GM12878 (cell line): ENCODE data around the gene NUP205. TPM values are rescaled to one million over a fixed set of nuclear protein-coding genes. Genes with fewer than 3 reads are reported as not detected.

Source experiments
- CBFB ChIP-seq: IDR thresholded peaks from 2 replicates; pipeline ENCODE4 v1.6.1; 2016; ENCODE audit warnings: antibody characterized with exemption, low read depth
- CREB1 ChIP-seq: IDR thresholded peaks from 2 replicates; pipeline ENCODE4 v1.6.1; 2012; ENCODE audit warnings: low read depth, mild to moderate bottlenecking, inconsistent platforms
- DPF2 ChIP-seq: fragments of 450-650 bp; IDR thresholded peaks from 2 replicates; pipeline ENCODE4 v1.6.1; 2017; ENCODE audit warnings: mild to moderate bottlenecking
- EP300 ChIP-seq, 2 experiments: fragments of 150-350 bp in 1 of 2; IDR thresholded peaks; 2 replicates each; pipeline ENCODE4 v1.6.1; 2011 to 2012; ENCODE audit warnings: low read depth in 2 of 2, low read length in 2 of 2, borderline replicate concordance in 1 of 2, improper control_type of control experiment in 1 of 2, inconsistent platforms in 1 of 2; ENCODE audit not compliant: control insufficient read depth in 1 of 2
- KDM1A ChIP-seq: fragments of 200-600 bp; sonication (generic); IDR thresholded peaks from 2 replicates; pipeline ENCODE4 v1.6.1; 2016; ENCODE audit warnings: borderline replicate concordance
- MAX ChIP-seq: IDR thresholded peaks from 2 replicates; pipeline ENCODE4 v1.6.1; 2012; ENCODE audit warnings: low read depth, low read length, improper control_type of control experiment
- MEF2A ChIP-seq: IDR thresholded peaks from 2 replicates; pipeline ENCODE4 v1.6.1; 2011; ENCODE audit warnings: low read depth, mild to moderate bottlenecking, low read length, moderate library complexity; ENCODE audit not compliant: insufficient read depth
- MEF2B ChIP-seq: fragments of 450-650 bp; IDR thresholded peaks from 2 replicates; pipeline ENCODE4 v1.6.1; 2018; ENCODE audit warnings: mild to moderate bottlenecking, moderate library complexity; ENCODE audit not compliant: partially characterized antibody, poor library complexity, severe bottlenecking
- MTA2 ChIP-seq: fragments of 450-650 bp; IDR thresholded peaks from 2 replicates; pipeline ENCODE4 v1.6.1; 2016; ENCODE audit warnings: low read depth, mild to moderate bottlenecking, moderate library complexity
- NR2C1 ChIP-seq: fragments of 450-650 bp; IDR thresholded peaks from 2 replicates; pipeline ENCODE4 v1.6.1; 2017; ENCODE audit warnings: antibody characterized with exemption, mild to moderate bottlenecking, moderate library complexity
- PML ChIP-seq: IDR thresholded peaks from 2 replicates; pipeline ENCODE4 v1.6.1; 2012; ENCODE audit warnings: low read length, inconsistent platforms
- RUNX3 ChIP-seq: IDR thresholded peaks from 2 replicates; pipeline ENCODE4 v1.6.1; 2012; ENCODE audit warnings: low read length, inconsistent platforms
- SIN3A ChIP-seq: IDR thresholded peaks from 2 replicates; pipeline ENCODE4 v1.6.1; 2012; ENCODE audit warnings: low read depth, low read length, improper control_type of control experiment
- SUPT20H ChIP-seq: IDR thresholded peaks from 2 replicates; pipeline ENCODE4 v1.6.1; 2011; ENCODE audit warnings: low read depth, mild to moderate bottlenecking, low read length, moderate library complexity, borderline replicate concordance; ENCODE audit not compliant: control insufficient read depth
- TCF12 ChIP-seq: IDR thresholded peaks from 2 replicates; pipeline ENCODE4 v1.6.1; 2011; ENCODE audit warnings: low read depth, mild to moderate bottlenecking, low read length
- polyA plus RNA-seq, 11 experiments: library from polyadenylated mRNA; depleted of rRNA in 4 of 11; unstranded in 6 of 11; stranded (reverse) in 5 of 11; fragments of >200 nt; fragmentation: Nextera tagmentation in 4 of 11; fragmentation: Illumina TruSeq in 1 of 11; extraction: Ambion mirVana in 4 of 11; extraction: Trizol in 1 of 11; gene quantifications; 1 replicate in 1 of 11; 2 replicates in 10 of 11; pipeline versions ENCODE4 v1.2.1 to v1.2.3, GENCODE V29; 2011 to 2016; ENCODE audit warnings: inconsistent platforms in 2 of 11, missing spikeins in 2 of 11, low read depth in 1 of 11
- total RNA-seq, 4 experiments: library from RNA; depleted of rRNA in 3 of 4; stranded (reverse); fragments of >200 nt in 3 of 4; fragmentation: Illumina TruSeq in 1 of 4; extraction: Trizol in 1 of 4; gene quantifications; 2 replicates each; pipeline versions ENCODE4 v1.2.1 to v1.2.3, GENCODE V29; 2013 to 2021
- TF ChIP-seq, protein P1 (sequence below): fragments of 450-650 bp; formaldehyde crosslinking; IDR thresholded peaks from 2 replicates; pipeline ENCODE4 v1.5.0; 2022; ENCODE audit warnings: mild to moderate bottlenecking, missing genetic modification characterization
- TF ChIP-seq, protein P2 (sequence below): IDR thresholded peaks from 2 replicates; pipeline ENCODE4 v1.6.1; 2012; ENCODE audit warnings: low read depth, low read length, improper control_type of control experiment
- TF ChIP-seq, protein P3 (sequence below): fragments of 150-350 bp; IDR thresholded peaks from 2 replicates; pipeline ENCODE4 v1.6.1; 2016; ENCODE audit warnings: low read depth, low read length

The NUP205 gene
- total and polyA plus RNA-seq, 10 of the 15 experiments (the other 5 are each of a cell fraction or from before 2014, with no cell fraction given): 41.4 to 110 (median 85.9) TPM

DNA sequence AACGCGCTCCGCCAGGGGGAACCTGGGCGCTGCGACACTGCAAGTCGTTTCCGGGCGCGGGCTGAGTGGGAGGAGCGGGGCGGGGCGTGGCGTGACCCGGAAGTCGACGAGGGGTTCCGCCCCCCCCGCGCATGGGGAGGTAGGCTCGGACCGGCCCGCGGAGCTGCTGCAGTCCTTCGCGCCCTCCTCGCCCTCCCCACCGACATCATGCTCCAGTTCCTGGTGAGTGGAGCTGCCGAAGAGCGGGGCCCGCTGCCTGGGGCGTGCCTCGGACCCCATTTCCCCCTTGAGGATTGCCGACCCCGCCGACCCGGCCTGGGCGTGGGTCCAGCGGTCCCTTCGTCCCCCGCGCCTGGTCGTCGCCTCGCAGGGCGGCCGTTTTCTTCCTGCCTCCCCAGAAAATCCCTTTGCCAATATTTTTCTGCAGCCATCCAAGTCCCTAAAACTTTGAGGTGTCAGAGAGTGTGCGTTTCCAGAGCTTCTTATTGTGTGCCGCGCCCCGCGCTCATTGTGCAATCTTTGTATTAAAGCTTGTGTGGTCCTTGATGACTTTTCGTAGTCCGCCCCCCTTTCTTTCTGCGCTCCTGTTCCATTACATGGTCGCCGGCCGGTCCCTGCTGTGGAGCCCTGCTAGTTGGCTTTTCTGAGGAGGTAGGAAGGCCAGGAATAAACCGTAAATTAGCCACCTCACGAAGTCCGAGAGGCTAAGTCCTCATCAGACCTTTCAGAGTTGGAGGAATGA, 104.8 kb downstream of the NUP205 start, which contains the start of gene STMP1 (continued):
- TF ChIP-seq, protein P1, sequence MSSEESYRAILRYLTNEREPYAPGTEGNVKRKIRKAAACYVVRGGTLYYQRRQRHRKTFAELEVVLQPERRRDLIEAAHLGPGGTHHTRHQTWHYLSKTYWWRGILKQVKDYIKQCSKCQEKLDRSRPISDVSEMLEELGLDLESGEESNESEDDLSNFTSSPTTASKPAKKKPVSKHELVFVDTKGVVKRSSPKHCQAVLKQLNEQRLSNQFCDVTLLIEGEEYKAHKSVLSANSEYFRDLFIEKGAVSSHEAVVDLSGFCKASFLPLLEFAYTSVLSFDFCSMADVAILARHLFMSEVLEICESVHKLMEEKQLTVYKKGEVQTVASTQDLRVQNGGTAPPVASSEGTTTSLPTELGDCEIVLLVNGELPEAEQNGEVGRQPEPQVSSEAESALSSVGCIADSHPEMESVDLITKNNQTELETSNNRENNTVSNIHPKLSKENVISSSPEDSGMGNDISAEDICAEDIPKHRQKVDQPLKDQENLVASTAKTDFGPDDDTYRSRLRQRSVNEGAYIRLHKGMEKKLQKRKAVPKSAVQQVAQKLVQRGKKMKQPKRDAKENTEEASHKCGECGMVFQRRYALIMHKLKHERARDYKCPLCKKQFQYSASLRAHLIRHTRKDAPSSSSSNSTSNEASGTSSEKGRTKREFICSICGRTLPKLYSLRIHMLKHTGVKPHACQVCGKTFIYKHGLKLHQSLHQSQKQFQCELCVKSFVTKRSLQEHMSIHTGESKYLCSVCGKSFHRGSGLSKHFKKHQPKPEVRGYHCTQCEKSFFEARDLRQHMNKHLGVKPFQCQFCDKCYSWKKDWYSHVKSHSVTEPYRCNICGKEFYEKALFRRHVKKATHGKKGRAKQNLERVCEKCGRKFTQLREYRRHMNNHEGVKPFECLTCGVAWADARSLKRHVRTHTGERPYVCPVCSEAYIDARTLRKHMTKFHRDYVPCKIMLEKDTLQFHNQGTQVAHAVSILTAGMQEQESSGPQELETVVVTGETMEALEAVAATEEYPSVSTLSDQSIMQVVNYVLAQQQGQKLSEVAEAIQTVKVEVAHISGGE (CRISPR knock-in tag): peak; percentile 85
- TF ChIP-seq MEF2A: 0 out of 2 replicates have a peak, but pooled peaks have one; percentile 19
- TF ChIP-seq PML: peak; percentile 84
- TF ChIP-seq, protein P2, sequence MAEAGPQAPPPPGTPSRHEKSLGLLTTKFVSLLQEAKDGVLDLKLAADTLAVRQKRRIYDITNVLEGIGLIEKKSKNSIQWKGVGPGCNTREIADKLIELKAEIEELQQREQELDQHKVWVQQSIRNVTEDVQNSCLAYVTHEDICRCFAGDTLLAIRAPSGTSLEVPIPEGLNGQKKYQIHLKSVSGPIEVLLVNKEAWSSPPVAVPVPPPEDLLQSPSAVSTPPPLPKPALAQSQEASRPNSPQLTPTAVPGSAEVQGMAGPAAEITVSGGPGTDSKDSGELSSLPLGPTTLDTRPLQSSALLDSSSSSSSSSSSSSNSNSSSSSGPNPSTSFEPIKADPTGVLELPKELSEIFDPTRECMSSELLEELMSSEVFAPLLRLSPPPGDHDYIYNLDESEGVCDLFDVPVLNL: peak; percentile 52; the same call in 1 of the 2 replicates
- no peak for TF ChIP-seq KDM1A
- TF ChIP-seq NR2C1: peak; percentile 96
- peak; percentile 58; the same call in 1 of the 2 replicates for TF ChIP-seq MTA2
- 0 out of 2 replicates have a peak, but pooled peaks have one; percentile 17 for TF ChIP-seq RUNX3
- TF ChIP-seq CBFB: peak; percentile 47
- peak; percentile 31; the same call in 1 of the 2 replicates for TF ChIP-seq MAX
- TF ChIP-seq MEF2B: peak; percentile 25
- peak; percentile 69; the same call in 1 of the 2 replicates for TF ChIP-seq DPF2
- TF ChIP-seq SIN3A: no peak; the same call in 1 of the 2 replicates
- TF ChIP-seq EP300 (IDR thresholded peaks at IDR 0.05; ENCODE audit: borderline replicate concordance in 1 of 2, control insufficient read depth in 1 of 2, low read depth in 2 of 2, low read length in 2 of 2): 0 out of 4 replicates have a peak, but pooled peaks of 1 of the 2 experiments have one; percentile 22
- TF ChIP-seq SUPT20H: no peak
- peak; percentile 84 for TF ChIP-seq CREB1
- TF ChIP-seq, protein P3, sequence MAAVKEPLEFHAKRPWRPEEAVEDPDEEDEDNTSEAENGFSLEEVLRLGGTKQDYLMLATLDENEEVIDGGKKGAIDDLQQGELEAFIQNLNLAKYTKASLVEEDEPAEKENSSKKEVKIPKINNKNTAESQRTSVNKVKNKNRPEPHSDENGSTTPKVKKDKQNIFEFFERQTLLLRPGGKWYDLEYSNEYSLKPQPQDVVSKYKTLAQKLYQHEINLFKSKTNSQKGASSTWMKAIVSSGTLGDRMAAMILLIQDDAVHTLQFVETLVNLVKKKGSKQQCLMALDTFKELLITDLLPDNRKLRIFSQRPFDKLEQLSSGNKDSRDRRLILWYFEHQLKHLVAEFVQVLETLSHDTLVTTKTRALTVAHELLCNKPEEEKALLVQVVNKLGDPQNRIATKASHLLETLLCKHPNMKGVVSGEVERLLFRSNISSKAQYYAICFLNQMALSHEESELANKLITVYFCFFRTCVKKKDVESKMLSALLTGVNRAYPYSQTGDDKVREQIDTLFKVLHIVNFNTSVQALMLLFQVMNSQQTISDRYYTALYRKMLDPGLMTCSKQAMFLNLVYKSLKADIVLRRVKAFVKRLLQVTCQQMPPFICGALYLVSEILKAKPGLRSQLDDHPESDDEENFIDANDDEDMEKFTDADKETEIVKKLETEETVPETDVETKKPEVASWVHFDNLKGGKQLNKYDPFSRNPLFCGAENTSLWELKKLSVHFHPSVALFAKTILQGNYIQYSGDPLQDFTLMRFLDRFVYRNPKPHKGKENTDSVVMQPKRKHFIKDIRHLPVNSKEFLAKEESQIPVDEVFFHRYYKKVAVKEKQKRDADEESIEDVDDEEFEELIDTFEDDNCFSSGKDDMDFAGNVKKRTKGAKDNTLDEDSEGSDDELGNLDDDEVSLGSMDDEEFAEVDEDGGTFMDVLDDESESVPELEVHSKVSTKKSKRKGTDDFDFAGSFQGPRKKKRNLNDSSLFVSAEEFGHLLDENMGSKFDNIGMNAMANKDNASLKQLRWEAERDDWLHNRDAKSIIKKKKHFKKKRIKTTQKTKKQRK: no peak
- peak; percentile 27; the same call in 1 of the 2 replicates for TF ChIP-seq TCF12
